DND-41 (cell line): Measurements from ENCODE around the gene AHRR.

Experiments
- ATAC-seq: fragments of 200-7000 bp; cut with Tn5 transposase; 3 replicates; pipeline ENCODE4 v1.9.1; 2021; ENCODE audit warnings: low read depth; ENCODE audit not compliant: insufficient read depth
- DNase-seq: peaks from one replicate; pipeline ENCODE4 v3.0.0-alpha.2; 2020
- H2AFZ ChIP-seq: 2 replicates; pipeline ENCODE4 v1.6.0; 2012; ENCODE audit warnings: low read depth, low read length
- H3K27ac ChIP-seq: 2 replicates; pipeline ENCODE4 v1.5.1; 2012; ENCODE audit warnings: low read length, inconsistent platforms
- H3K27me3 ChIP-seq: fragments of 200-600 bp; sonication (generic); 2 replicates; pipeline ENCODE4 v1.6.0; 2012; ENCODE audit warnings: low read length, mild to moderate bottlenecking, inconsistent platforms; ENCODE audit not compliant: insufficient read depth, poor library complexity
- H3K36me3 ChIP-seq: 2 replicates; pipeline ENCODE4 v1.5.1; 2012; ENCODE audit warnings: low read length, inconsistent platforms; ENCODE audit not compliant: insufficient read depth
- H3K4me1 ChIP-seq: 2 replicates; pipeline ENCODE4 v1.5.1; 2012; ENCODE audit warnings: mild to moderate bottlenecking, low read length; ENCODE audit not compliant: insufficient read depth
- H3K4me2 ChIP-seq: 2 replicates; pipeline ENCODE4 v1.6.0; 2012; ENCODE audit warnings: mild to moderate bottlenecking, moderate library complexity, low read length, inconsistent platforms; ENCODE audit not compliant: insufficient read depth
- H3K4me3 ChIP-seq, 2 experiments: fragments of 200-600 bp in 1 of 2; shearing (Covaris generic) in 1 of 2; 2 replicates each; pipeline ENCODE4 v1.5.1; 2012 to 2016; ENCODE audit warnings: inconsistent platforms in 2 of 2, low read length in 2 of 2, mild to moderate bottlenecking in 2 of 2, low read depth in 1 of 2, moderate library complexity in 1 of 2
- H3K79me2 ChIP-seq: 2 replicates; pipeline ENCODE4 v1.6.0; 2012; ENCODE audit warnings: low read length, inconsistent platforms; ENCODE audit not compliant: insufficient read depth
- H3K9ac ChIP-seq: 2 replicates; pipeline ENCODE4 v1.6.0; 2012; ENCODE audit warnings: low read depth, mild to moderate bottlenecking, inconsistent platforms, low read length, moderate library complexity
- H3K9me3 ChIP-seq: 2 replicates; pipeline ENCODE4 v1.5.1; 2012; ENCODE audit warnings: low read length, moderate library complexity, mild to moderate bottlenecking, inconsistent platforms; ENCODE audit not compliant: insufficient read depth, severe bottlenecking
- H4K20me1 ChIP-seq: 2 replicates; pipeline ENCODE4 v1.6.0; 2012; ENCODE audit warnings: low read length; ENCODE audit not compliant: insufficient read depth
- CTCF ChIP-seq: IDR thresholded peaks from 2 replicates; pipeline ENCODE4 v1.5.1; 2012; ENCODE audit warnings: borderline replicate concordance, low read length, moderate library complexity, mild to moderate bottlenecking; ENCODE audit not compliant: poor library complexity, severe bottlenecking; ENCODE audit errors: extremely low read depth
- EZH2 ChIP-seq: IDR thresholded peaks from 3 replicates; pipeline ENCODE4 v1.6.1; 2012; ENCODE audit warnings: borderline replicate concordance, low read depth, mild to moderate bottlenecking, moderate library complexity, low read length, inconsistent platforms; ENCODE audit not compliant: severe bottlenecking

AHRR gene

GRCh38 chr5:454936-455335 lies 133.4 kb downstream of the AHRR start:
- no peak overlapping the region for H2AFZ ChIP-seq
- no peaks in the 10 kb centered on the region for H3K27me3 ChIP-seq
- peaks cover 11% of the 10 kb centered on the region for H3K9me3 ChIP-seq
- no peak overlapping the region for H3K27ac ChIP-seq
- H4K20me1 ChIP-seq, result peaks cover 18% of the 10 kb centered on the region
- DNase-seq (no peak), ATAC-seq (no peak)
- H3K4me3 ChIP-seq, result no peak overlapping the region
- TF ChIP-seq EZH2 (no peak), CTCF (peak; percentile 7)
- H3K4me1 ChIP-seq, result no peaks in the 10 kb centered on the region
- H3K79me2 ChIP-seq, result peaks cover 56% of the 10 kb centered on the region
- no peak overlapping the region for H3K9ac ChIP-seq
- no peak overlapping the region for H3K4me2 ChIP-seq
- peaks cover 95% of the 10 kb centered on the region for H3K36me3 ChIP-seq

GRCh38 chr5:455806-456205 lies 134.3 kb downstream of the AHRR start:
- Histone ChIP-seq H3K9ac (no peak overlapping the region), H3K27ac (no peak overlapping the region), H2AFZ (no peak overlapping the region), H3K4me1 (no peaks in the 10 kb centered on the region), H4K20me1 (peaks cover 25% of the 10 kb centered on the region), H3K27me3 (no peaks in the 10 kb centered on the region), H3K4me2 (no peak overlapping the region), H3K9me3 (peaks cover 11% of the 10 kb centered on the region), H3K36me3 (peaks cover 96% of the 10 kb centered on the region), H3K79me2 (peaks cover 52% of the 10 kb centered on the region), H3K4me3 (no peak overlapping the region)
- DNase-seq (no peak), ATAC-seq (no peak)
- no peak for TF ChIP-seq EZH2
- TF ChIP-seq CTCF, result no peak

GRCh38 chr5:456351-457194 lies 135.1 kb downstream of the AHRR start:
- Histone ChIP-seq H3K4me1 (no peaks in the 10 kb centered on the region), H3K27me3 (no peaks in the 10 kb centered on the region), H3K4me3 (no peak overlapping the region), H3K4me2 (no peak overlapping the region), H3K79me2 (peaks cover 51% of the 10 kb centered on the region), H3K9me3 (peaks cover 6% of the 10 kb centered on the region), H3K27ac (no peak overlapping the region), H3K9ac (no peak overlapping the region), H2AFZ (no peak overlapping the region), H3K36me3 (peaks cover 93% of the 10 kb centered on the region), H4K20me1 (peaks cover 25% of the 10 kb centered on the region)
- no peak for TF ChIP-seq CTCF
- no peak for ATAC-seq
- no peak for DNase-seq
